GM20000 (cell line): ENCODE data around the gene GPM6B.

ENCODE experiments used
- DNase-seq: peaks from one replicate; pipeline ENCODE4 v3.0.0; 2012; ENCODE audit warnings: low spot score
- CTCF ChIP-seq: IDR thresholded peaks from 2 replicates; pipeline ENCODE4 v1.5.1; 2012; ENCODE audit warnings: mild to moderate bottlenecking, control low read depth; ENCODE audit errors: extremely low read depth, missing control alignments

GPM6B gene

GRCh38 chrX:13821738-13822137, 4.8 kb upstream of the GPM6B start:
- no peak for DNase-seq
- TF ChIP-seq CTCF = no peak

- no peak for DNase-seq
- no peak for TF ChIP-seq CTCF
These were observed 717 bp downstream of the GPM6B start for GRCh38 chrX:13816176-13816575.

- TF ChIP-seq CTCF = no peak
- DNase-seq = no peak
These were observed 1.2 kb downstream of the GPM6B start for GRCh38 chrX:13815664-13816063.

- no peak for TF ChIP-seq CTCF
- DNase-seq = no peak
These were observed 8.0 kb downstream of the GPM6B start for GRCh38 chrX:13808865-13809264.

GRCh38 chrX:13808293-13808692, 8.6 kb downstream of the GPM6B start:
- no peak for TF ChIP-seq CTCF
- no peak for DNase-seq

GRCh38 chrX:13805241-13805640, 11.7 kb downstream of the GPM6B start:
- no peak for TF ChIP-seq CTCF

GRCh38 chrX:13803116-13803515, 13.8 kb downstream of the GPM6B start:
- DNase-seq = no peak

More at GRCh38 chrX:13805241-13805640, 11.7 kb downstream of the GPM6B start:
- no peak for DNase-seq

More at GRCh38 chrX:13803116-13803515, 13.8 kb downstream of the GPM6B start:
- TF ChIP-seq CTCF = no peak
